ENCODE measurements around the gene MXD3.
"Not testable (repeated sequence)": the region's sequence is repeated elsewhere in the genome, so short reads cannot be mapped to it uniquely, and the experiment has no call there.

The MXD3 gene

DNA sequence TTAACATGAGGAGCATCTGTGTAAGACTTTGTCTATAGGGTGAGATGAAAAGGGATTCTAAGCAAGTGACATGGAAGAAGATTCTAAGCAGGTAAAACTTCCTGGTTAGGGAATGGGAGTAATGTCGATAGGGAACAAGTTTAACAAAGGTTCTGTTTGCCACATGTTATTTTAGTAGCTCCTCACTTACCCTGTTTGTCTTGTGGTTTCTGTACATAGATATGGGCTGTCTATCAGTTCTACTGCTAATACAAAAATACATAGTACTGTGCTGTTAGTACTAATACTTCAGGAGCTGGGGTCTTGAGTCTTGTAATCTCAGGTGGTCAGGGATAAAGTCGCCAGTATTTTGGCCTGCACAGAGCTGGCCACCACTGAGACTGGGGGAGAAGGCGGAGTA lies 41.0 kb downstream of the MXD3 start:
- DNase-seq (ENCODE audit: low read depth in 4 of 4, low spot score in 1 of 4): no peak

DNA sequence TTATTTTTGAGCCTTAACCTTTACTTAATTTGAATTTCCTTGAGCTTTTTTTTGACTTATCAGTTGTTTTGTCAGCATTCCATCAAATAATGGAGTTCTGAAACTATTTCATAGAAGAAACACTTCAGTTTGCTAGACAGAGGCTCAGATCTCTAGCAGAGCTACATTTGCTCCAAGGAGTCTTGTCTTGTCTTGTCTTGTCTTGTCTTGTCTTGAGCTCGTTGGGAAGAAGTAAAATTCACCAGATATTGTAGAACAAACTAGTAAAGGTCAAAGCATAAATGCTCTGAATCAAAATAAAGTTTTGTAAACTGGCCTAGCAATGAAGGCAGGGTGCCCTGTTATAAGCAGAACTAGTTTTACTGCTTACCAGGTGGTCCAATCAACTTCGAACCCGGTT lies 41.7 kb downstream of the MXD3 start:
- no peak for DNase-seq (ENCODE audit: low read depth in 4 of 4, low spot score in 1 of 4)

DNA sequence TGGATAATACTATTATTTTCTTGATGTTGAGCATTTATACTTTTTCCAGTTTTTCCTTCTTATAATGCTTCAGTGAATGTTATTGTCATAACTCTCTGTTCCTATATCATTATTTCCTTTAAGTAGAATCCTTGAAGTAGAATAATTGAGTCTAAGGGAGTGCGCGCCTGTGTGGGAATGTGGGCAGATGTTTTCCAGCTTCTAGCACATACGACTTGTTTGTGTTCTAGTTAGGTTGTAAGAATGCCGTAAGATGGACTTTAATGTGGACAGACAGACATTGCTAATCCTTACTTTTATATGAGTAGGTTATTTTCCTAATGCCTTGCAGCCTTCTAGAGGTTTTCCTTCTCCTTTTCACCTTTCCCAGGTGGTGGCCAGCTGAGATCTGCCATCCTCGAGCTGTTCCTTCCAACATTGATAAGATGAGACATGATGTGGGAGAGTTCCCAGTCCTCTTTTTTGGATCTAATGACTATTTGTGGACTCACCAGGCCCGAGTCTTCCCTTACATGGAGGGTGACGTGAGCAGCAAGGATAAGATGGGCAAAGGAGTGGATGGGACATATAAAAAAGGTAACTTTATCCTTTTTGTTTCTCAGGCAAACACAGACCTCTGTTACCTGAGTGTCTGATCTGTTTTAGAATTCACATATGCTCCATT lies 42.3 kb downstream of the MXD3 start:
- no peak for DNase-seq (ENCODE audit: low read depth in 4 of 4, low spot score in 1 of 4)

DNA sequence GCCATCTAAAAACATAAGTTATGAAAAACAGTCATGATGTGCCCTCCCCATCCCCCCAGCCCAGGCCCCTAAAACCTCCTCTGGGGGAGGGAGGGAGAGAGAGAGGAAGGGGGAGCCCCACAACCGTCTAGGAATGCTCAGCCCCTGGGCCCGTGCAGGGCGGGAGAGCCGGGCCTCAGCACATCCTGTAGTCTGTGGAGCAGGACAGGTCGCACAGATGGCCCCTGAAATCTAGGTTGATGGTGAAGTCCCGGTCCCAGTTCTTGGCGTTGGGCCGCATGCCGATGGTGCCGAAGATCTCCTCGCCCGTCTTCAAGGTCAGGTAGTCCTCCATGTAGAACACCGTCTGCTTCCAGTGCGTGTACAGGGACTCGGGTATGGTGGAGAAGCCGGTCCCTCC lies 46.3 kb downstream of the MXD3 start:
- DNase-seq (ENCODE audit: low read depth in 4 of 4, low spot score in 1 of 4): no peak

DNA sequence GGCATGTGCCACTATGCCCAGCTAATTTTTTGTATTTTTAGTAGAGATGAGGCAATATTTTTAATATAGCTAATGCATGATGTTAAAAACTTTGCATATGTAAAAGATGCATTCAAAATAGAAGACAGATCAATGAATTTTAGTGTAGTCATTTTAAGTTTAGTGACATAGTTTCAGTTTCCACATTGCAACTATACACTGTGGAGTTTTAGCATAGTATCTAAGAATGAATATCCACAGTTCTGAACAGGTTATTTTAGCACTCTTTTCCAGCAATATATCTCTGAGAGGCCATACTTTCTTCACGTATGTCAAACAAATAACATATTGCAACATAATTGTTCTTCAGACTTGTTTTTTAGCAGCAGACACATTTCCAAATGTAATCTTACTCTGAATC lies 47.5 kb downstream of the MXD3 start:
- no peak for DNase-seq (ENCODE audit: low read depth in 4 of 4, low spot score in 1 of 4)

DNA sequence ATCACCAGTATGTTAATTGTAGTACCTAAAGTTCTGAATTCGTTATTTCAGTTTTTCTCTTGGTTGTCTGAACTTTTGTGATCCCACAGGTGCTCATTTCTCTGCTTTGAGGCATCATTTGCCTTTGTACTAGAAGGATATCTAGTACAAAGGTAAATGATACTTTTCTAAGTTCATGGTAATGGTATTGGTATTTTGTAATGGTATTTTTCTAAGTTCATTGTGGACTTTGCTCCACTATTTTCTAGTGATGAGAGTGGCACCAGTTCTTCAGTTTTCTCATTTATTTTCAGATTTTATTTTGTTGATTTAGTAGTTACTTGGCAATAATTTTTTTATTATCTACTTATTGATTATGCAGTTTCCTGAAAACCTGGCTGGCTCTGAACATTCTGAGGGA lies 50.2 kb downstream of the MXD3 start:
- DNase-seq (ENCODE audit: low read depth in 4 of 4, low spot score in 1 of 4): no peak

- DNase-seq (ENCODE audit: low read depth in 4 of 4, low spot score in 1 of 4): no peak
These were observed 50.7 kb downstream of the MXD3 start for GRCh38 chr5:177260961-177261360.

DNA sequence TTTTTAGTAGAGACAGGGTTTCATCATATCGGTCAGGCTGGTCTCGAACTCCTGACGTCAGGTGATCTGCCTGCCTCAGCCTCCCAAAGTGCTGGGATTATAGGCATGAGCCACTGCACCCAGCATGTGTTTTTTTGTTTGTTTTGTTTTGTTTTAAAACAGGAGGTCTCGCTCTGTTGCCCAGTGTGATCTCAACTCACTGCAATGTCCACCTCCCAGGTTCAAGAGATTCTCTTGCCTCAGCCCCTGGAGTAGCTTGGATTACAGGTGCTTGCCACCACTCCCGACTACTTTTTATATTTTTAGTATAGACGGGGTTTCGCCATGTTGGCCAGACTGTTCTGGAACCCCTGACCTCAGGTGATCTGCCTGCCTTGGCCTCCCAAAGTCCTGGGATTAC lies 53.0 kb downstream of the MXD3 start:
- not testable (repeated sequence) for DNase-seq (ENCODE audit: low read depth in 4 of 4, low spot score in 1 of 4)
